SK-MEL-5 (cell line): ENCODE results near the gene ZNF460. TPM values are rescaled to one million over a fixed set of nuclear protein-coding genes. Genes with fewer than 3 reads are reported as not detected.
A peak's percentile ranks its signal among the peaks of the same experiment; 100 is the strongest.
"Not testable (repeated sequence)": the region's sequence is repeated elsewhere in the genome, so short reads cannot be mapped to it uniquely, and the experiment has no call there.

Experiments
- DNase-seq: peaks from one replicate; pipeline ENCODE4 v3.0.0-alpha.2; 2016; ENCODE audit warnings: low read depth, low spot score
- in situ Hi-C: cut with HindIII; loops from 2 replicates; pipeline ENCODE4 v1.10.0; 2016; ENCODE audit warnings: low sequenced_read_pairs, high pct_unique_total_duplicates, low pct_unique_long_range_greater_than_20kb
- polyA plus RNA-seq, 2 experiments: library from polyadenylated mRNA; depleted of rRNA; stranded (reverse); fragments of >200 nt; gene quantifications; 2 replicates each; pipeline ENCODE4 v1.2.3, GENCODE V29; 2015
- total RNA-seq: library from RNA; depleted of rRNA; stranded (reverse); fragments of >200 nt; shearing (Covaris generic); gene quantifications from 2 replicates; pipeline ENCODE4 v1.2.3, GENCODE V29; 2014; rRNA removed

The ZNF460 gene
- 33.7 and 35.5 TPM in 2 replicates for total RNA-seq
- polyA plus RNA-seq (2015; cell fraction: cytosol; rRNA removed), result 5.7 and 5.9 TPM in 2 replicates
- polyA plus RNA-seq (2015; cell fraction: nucleus; rRNA removed), result 9.6 and 16.6 TPM in 2 replicates

DNA sequence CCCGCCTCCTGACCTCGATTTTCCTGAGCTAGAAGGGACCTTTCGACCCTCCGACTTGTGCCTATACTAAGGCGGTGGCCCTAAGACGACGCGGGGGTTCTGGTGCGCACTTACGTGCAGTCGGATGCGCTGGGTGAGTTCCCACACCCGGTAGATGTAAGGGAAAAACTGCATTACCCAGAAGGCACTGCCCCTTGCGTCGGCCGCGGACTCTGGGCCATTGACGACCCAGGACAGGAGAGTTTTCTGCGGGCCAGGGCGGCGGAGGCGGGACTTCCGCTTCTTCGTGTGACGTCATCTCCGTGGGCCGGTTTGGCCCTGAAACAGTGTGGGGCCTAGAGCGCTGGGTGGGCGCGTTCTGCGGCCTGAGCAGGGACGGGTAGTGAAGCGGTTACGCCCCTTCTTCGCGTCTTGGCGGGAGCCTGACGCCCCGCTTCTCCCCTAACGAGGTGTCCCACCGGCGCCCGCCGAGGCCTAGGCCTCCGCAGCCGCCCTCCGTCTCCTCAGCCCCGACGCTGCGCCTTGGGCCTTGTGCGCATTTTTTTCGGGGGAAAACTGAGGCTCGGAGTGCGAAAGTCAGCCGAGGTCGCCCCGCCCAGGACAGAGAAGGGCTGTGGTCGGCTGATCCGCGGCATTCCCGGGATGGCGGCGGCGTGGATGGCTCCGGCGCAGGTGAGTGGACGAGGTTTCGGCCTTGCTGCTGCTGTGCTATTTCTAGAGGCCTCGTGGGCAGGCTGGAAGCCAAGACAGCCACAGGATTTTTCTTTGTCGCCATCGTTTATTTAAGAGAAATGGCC is at the start of gene ZNF460:
ZNF460 (plus strand) TSS at position 321 of the 797 bp plus-strand sequence; CDS start at position 643, 322 bp downstream.
- peak; percentile 97 for DNase-seq
- in situ Hi-C loops, result no loop called here

DNA sequence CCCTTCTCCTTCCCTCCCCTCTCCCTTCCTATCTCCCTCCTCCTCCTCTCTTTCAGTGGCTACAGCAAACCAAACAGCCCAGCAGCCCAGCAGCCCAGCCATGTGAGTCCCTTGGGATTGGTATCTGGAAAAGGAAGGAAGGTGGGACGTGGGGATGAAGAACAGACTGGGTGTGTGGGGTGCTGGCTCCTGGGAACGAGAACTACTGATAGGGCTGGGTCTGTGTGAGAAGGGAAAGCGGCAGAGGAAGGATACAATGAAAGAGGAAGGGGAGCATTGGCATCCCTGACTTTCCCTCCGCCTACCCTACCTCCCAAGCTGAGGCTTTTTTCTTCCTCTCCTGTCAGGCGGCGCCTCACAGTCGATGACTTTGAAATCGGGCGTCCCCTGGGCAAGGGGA is 48.6 kb upstream of the ZNF460 start:
- DNase-seq, result no peak
- in situ Hi-C loops, result no loop called here

DNA sequence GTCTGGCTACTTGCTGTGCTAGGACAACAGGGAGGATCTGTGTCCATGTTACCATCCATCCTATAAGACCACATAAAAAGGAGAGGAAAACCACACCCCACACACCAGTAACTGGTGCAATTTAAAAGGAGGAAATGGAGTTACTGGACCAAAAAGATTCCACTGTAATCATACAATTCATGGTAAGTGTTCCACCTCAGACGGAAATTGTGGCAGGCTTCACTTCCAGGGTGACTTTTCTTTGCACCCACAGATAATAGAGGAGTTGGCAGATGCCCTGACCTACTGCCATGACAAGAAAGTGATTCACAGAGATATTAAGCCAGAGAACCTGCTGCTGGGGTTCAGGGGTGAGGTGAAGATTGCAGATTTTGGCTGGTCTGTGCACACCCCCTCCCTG is 47.1 kb upstream of the ZNF460 start:
- in situ Hi-C loops, result no loop called here
- DNase-seq, result no peak

DNA sequence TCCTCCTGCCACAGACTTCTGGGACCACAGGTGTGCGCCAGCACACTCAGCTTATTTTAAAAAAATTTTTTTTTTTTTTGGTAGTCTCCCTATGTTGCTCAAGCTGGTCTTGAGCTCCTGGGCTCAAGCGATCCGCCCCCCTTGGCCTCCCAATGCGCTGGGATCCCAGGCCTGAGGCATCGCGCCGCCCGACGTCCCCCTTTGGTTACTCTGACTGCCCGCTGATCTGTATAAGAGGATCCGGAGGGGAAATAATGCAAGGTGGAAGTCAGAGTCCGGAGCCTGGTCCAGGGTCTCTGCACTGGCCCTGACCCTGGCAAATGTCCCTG is 40.3 kb upstream of the ZNF460 start:
- in situ Hi-C loops, result no loop called here
- no peak for DNase-seq

DNA sequence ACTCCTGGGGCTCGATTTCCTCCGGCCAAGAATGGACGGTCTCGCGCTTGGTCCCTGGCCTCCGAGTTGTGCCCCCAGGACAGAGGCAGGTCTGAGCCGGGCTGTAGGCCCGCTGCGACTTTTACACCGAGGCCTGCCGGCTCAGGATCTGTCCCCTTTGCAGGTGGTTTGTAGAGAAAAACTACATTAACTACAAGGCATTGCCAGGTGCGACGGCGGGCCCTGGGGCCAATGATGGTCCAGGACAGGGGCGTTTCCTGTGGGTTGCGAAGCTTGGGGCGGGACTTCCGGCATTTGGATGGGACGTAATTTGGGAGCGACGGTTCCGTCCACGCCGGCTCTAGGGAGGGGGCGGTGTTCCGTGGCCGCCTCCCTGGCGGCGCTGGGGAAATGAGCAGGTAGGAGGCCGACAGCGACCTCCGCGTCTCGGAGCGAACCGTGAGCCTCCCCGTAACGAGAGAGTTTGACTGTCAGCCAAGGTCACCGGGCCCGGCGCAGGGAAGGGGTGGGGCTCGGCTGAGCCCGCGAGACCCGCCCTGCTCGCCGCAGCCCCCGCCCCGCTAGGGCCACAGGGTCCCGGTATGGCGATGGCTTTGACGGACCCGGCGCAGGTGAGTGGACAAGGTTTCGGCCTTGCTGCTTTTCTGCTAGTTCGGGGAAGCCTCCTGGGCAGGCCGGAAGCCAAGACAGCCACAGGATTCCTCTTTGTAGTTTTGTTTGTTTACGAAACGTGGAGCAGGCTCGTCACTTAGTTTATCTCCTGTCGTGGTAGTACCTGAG is 39.8 kb upstream of the ZNF460 start, which contains the start of gene ZNF805:
ZNF805 (plus strand) TSS at position 322 of the 780 bp plus-strand sequence; CDS start at position 582, 260 bp downstream.
- DNase-seq, result peak; percentile 91
- in situ Hi-C loops, result no loop called here

DNA sequence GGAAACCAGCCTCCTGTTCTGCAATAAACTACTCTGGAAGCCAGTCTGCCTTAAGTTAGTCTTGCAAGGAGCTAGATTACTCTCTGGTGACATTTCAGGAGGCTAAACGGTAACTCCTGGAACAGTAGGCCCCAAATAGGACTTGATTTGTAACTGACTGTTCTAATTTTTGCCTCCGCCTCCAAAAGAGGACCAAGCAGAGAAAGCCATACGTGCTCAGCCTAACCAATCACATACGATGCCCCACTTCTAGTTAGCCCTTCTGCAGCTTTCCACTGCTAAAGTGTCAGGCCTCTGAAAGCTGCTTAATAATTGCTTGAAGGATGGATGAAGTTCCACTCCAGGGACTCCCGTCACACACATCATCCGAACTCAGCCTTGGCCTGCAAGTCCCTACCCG is 39.1 kb upstream of the ZNF460 start:
- in situ Hi-C loops, result no loop called here
- no peak for DNase-seq

DNA sequence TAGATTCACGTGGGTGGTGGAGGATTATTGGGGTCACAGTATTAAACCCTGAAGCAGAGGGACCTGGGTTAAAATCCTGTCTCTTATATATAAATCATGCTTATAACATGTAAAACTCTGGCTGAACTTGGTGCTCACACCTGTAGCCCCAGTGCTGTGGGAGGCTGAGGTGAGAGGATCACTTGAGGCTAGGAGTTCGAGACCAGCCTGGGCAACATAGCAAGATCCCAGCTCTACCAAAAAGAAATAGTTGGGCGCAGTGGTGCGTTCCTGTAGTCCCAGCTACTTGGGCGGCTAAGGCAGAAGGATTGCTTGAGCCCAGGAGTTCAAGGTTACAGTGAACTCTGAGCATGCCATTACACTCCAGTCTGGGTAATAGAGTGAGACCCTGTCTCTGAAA is 37.5 kb upstream of the ZNF460 start:
- DNase-seq, result no peak
- in situ Hi-C loops, result no loop called here

DNA sequence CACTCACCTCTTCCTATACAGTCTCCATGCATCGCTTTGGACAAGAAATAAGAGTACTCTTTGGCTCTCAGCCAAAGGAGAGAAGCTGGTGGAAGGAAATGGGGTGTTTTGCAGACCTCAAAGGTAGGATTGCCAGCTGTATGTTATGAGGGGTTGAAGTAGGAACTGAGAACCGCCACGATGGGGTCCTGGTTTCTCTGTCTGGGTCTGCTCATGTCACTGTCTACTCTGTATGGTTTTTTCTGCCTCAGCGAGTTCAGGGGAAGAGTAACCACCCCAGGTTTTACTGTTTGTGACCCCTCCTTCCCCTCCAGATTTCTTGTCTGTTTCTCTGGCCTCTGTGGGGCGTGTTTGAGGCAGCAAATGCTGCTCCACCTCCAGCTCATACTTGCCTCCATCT is 35.8 kb upstream of the ZNF460 start:
- in situ Hi-C loops, result no loop called here
- DNase-seq, result no peak

DNA sequence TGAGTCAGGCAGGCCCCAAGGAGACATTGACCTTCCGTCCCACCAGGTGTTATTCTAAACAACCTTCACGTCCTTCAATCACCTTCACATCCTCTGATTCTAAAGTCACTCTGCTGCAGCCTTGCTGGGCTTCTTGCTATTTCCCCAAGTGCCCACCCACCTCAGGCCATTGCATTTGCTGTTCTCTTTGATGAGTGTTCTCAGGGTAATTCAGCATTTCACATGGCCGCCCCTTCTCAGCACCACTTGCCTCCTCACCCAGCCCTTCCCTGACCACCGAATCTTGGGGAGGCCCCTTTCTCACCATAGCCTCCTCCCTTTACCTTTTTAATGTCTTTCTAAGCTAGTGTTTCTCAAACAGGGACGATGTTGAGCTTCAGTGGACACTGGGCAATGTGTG is 35.2 kb upstream of the ZNF460 start:
- in situ Hi-C loops, result no loop called here
- DNase-seq, result no peak

DNA sequence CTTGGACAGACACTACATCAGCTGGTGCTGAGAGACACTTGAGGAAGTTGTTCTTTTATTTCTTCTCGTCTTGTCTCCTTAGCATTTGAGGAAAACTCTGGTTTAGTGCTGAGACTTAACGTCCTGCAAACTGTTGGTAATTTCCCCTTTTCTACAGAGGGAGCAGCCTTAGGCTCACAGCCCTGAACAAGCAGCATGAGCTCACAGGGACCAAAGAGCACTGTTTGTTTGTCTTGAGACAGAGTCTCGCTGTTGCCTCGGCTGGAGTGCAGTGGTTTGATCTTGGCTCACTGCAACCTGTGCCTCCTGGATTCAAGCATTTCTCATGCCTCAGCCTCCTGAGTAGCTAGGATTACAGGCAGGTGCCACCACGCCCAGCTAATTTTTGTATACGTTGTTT is 34.3 kb upstream of the ZNF460 start:
- in situ Hi-C loops, result no loop called here
- no peak for DNase-seq

DNA sequence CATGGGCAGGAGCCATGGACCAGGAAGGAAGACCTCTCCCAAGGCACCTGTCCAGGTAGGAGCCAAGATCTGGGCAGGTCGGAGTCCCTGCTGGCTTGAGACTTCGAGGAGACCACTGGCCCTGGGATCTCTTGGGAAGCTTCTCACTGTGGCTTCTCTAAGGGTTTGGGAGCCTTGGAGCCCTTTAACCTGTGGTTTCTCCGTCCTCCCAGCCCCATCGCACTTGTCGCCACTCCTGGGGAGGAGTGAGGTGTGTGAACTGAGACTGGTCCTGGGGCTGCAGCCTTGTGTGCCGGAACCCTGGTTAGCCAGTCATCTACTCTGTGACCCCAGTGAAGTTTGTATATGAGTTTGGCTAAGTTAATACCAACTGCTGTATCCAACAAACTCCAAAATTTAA is 31.6 kb upstream of the ZNF460 start:
- DNase-seq, result no peak
- in situ Hi-C loops, result no loop called here

DNA sequence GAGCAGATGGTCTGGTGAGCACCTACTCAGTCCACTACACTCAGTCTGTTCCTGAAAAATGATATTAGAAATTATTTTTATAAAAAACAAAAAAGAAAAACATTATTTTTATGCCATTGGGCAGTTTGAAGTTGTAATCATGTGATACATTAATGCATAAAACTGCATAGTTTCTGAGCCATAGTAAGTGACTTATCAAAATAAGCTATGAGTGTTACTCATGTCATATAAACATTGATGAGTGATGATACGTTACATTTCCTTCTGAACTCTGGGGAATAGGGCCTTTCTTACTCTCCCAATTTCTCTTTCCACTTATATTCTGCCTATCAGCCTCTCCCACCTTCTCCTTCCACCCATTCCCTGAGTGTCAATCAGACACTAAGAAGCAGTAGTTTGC is 31.0 kb upstream of the ZNF460 start:
- DNase-seq, result no peak
- in situ Hi-C loops, result no loop called here

DNA sequence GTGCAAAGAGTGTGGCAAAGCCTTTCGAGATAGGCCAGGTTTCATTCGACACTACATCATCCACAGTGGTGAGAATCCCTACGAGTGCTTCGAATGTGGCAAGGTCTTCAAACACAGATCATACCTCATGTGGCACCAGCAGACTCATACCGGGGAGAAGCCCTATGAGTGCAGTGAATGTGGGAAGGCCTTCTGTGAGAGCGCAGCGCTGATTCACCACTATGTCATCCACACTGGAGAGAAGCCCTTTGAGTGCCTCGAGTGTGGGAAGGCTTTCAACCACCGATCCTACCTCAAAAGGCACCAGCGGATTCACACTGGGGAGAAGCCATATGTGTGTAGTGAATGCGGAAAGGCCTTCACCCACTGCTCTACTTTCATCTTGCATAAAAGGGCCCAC is 26.5 kb upstream of the ZNF460 start:
- in situ Hi-C loops, DNase-seq: not testable (repeated sequence)

DNA sequence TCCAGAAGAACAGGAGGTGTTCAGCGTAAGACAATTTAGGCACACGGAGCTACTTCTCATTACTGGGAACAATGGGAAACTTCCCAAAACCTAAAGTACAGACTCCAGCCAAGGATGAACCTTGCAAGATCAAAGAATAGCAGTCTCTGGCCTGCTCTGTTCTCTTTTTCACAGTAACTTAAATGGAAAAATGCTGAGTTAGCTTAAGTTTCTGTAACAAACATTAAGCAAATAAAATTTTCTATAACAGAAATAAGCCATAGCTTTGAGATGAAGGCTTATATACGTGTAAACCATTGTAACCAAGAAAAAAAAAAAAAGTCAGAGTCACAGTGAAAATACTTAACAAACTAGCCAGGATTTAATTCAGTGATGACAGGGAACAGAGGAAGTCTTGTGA is 18.2 kb upstream of the ZNF460 start:
- in situ Hi-C loops, result no loop called here
- no peak for DNase-seq

DNA sequence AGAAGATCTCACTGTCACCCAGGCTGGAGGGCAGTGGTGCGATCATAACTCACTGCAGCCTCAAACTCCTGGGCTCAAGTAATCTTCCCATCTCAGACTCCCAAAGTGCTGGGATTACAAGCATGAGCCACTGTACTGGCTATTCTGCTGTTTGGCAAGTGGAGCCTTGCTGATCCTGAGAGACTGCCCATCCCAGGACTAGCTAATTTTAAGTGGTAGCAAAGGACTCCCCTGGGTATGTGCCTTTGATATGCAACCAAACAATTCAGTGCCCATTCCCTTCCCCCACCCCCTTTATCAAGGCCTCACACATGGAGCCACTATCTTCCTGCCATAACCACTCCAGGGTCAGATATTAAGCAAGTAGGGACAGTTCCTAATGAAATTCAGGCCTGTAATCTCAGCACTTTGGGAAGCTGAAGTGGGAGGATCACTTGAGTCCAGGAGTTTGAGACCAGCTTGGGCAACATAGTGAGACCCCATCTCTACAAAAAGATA is 17.0 kb upstream of the ZNF460 start:
- in situ Hi-C loops, result no loop called here
- DNase-seq, result no peak

DNA sequence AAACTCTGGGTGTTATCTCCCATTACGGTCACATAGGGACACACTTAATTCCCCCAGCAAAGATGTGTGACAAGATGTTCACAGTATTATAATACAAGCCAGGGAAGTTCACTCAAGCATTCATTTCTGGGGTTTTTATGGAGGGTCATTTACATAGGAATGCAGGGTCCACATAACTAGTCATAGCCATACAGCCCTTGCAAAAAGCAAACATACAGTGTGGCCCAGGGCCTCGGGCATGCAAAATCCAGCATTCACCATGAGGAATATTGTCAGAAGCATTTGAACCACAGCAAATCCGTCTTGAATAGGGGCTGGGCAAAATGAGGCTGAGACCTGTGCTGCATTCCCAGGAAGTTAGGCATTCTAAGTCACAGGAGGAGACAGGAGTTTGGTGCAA is 13.0 kb upstream of the ZNF460 start:
- in situ Hi-C loops, result no loop called here
- no peak for DNase-seq

DNA sequence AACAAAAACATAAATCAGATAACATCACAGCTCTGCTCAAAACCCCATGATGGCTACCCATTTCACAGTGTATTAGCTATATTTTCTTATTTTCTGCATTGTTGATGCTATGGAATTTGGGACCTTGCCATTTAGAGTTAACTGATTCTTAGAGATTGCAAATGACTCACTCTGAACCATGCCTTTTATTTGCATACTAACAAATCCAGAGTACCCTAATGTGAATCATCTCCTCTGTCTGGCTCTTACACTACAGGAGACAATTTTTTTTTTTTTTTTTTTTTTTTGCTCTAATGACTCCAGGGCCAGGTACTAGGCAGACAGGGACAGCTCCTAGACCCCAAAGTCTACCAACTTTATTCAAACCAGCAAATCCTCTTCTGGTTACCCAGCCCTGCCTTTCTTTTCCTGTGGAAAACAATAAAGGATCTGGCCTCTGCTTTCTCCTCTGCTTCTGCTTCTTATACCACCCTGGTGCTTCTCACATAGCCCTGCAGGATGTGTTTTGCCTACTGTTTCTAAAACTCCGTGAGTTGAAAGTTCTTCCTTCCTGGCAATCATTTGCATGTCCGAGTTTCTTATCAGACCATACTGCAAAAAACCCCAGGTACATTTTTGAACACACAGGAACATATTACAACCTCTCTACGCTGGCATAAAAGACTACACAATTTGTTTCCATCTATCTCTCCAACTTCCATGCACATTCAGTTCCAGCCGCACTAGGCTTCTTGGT is 10.6 kb upstream of the ZNF460 start:
- in situ Hi-C loops, result no loop called here
- no peak for DNase-seq

DNA sequence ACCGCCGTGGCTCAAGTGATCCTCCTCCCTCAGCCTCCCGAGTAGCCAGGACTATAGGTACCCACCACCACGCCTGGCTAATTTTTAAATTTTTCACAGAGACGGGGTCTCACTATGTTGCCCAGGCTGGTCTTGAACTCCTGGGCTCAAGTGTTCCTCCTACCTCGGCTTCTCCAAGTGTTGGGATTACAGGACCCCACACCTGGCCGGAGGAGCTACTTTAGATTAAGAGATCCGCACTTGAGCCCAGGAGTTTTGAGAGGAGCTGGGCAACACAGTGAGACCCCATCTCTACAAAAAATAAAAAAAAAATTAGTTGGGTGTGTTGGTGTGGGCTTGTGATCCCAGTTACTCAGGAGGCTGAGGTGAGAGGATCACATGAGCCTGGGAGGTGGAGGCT is 9.0 kb upstream of the ZNF460 start:
- in situ Hi-C loops, result no loop called here
- DNase-seq, result no peak
